Activated CD4-positive, alpha-beta T cell treated with anti-CD3 and anti-CD28 coated beads for 4 hours (primary cell): ENCODE results near the gene PRRT4.

Experiments
- DNase-seq, 2 donors: peaks; one replicate each; pipeline ENCODE4 v3.0.0-alpha.2; 2020

The PRRT4 gene

DNA sequence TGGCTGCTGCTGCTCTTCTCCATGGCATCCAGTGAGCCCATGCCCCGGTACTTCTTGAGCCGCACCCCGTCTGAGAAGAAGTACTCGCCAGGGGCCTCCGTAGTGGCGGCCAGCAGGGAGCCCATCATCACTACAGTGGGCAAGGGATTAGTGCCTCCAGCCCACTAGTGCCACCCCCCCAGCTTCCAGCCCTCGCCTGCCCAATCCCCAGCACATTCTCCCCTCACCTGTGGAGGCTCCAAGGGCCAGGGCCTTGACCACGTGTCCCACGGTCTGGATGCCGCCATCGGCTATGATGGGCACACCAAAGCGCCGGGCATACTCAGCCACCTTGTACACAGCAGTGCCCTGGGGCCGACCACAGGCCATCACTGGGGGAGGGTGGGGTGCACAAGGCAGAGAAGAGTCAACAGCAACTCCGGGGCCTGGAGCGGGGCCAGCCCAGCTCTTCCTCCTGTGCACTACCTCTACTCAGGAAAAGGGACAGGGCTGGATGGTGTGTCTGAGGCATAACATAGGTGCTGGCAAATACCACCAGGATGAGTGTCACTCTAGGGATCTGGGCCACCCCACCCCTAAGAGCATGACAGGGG lies 33.5 kb upstream of the PRRT4 start:
- DNase-seq = no peak

GRCh38 chr7:128393526-128394330 lies 32.2 kb upstream of the PRRT4 start:
- no peak for DNase-seq

- DNase-seq = no peak
Measured at GRCh38 chr7:128392446-128393327, 31.2 kb upstream of the PRRT4 start.

- no peak for DNase-seq
Measured at GRCh38 chr7:128391805-128392204, 30.3 kb upstream of the PRRT4 start.

DNA sequence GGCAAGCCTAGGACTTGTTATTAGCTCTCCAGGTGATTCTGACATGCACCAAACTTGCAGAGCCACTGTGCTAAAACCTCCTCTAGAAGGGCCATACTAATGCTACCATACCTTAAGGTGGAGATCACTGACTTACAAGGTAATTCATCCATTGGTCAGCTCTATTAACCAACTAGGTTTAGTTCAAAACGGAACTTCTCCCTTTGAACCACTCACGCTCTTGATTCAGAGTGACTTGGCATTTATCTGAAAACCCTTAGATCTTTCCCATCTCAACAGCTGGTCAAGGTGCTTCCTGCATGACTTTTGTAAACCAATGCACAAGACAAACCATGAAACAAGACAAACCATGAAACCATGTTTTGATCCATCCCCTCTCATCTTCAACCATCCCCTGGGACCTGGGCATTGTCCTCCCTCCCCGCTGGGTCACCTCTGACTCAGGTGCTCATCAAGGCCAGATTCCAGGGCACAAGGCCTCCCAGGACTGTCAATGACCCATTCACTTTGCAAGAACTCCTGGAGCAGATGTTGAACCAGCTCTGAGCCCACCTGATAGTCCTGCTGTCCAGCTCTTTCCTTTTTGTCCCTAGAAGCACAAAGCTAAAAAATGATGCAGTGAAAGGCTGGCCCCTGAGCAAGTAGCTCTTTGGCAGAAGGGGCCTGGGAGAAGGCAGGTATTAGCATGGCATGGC lies 29.5 kb upstream of the PRRT4 start:
- no peak for DNase-seq

DNA sequence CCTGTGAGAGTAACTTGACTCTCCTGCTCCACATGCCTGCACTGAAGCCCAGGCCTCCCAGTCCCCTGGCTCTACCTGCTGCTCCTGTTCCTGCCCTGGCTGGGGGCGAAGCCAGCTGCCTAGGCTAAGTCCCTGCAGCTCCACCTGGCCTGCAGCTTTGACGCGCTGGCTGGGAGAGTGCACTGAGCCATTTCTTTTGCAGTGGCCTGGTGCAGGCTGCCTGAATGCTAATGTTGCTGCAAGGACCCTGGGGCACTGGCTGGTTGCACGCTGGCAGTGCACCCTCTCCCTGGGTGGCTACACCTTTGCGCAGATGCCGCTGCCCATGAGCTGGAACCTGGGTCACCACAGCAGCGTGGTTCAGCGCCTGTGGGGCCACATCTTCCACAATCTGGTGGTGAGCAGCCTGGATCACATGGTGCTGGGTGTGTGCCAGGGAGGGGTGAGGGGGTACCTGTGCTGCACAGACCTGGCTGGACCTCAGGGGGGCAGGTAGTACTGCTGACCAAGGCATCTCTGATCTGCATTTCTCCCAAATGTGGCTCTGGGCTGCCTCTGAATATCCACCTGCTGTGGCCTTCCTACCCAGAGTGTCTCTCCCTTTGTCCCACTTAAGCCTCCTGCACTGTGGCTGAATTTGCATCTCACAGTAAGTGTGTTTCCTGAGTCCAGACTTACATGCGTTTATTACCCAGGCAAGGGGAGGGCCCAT lies 28.3 kb upstream of the PRRT4 start:
- DNase-seq = no peak

GRCh38 chr7:128389085-128389617 lies 27.7 kb upstream of the PRRT4 start:
- no peak for DNase-seq

DNA sequence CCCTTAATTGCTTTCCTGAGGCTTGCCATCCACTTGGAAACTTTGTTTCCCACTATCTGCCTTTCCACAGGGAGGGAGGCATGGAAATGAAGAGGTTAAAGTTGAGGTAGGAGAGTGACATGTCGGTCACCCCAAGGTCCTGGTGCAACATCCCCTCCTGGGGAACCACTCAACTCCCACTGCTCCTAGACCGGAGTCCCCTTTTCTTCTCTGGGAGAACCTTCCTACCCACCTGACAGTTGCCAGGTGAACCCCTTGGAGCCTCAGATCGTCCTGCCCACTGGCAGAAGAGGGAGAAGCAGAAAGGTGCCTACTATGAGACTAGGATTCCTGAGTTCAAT lies 26.6 kb upstream of the PRRT4 start:
- DNase-seq = no peak

- DNase-seq = peak; percentile 61 to 68
Measured at GRCh38 chr7:128387216-128388144, 26.0 kb upstream of the PRRT4 start.

- no peak for DNase-seq
Measured at GRCh38 chr7:128385988-128386925, 24.8 kb upstream of the PRRT4 start.

DNA sequence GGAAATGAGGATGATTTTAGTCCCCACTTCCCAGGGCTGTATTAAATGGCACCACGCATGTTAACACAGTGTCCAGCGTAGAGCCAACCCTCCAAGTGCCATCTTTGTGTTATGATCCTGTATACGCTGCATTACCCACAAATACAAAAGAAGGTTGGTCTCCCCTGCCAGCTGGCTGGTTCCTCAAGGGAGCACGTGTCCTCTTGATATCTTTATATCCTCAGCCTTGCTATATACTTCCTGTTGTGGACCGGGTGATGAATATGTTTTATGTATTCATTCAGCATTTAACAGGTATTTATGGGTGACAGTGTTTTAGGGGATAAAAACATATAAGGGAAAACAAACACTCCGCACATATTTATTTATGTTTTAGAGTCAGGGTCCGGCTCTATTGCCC lies 23.2 kb upstream of the PRRT4 start:
- no peak for DNase-seq

GRCh38 chr7:128383776-128384175 lies 22.3 kb upstream of the PRRT4 start:
- DNase-seq = no peak

DNA sequence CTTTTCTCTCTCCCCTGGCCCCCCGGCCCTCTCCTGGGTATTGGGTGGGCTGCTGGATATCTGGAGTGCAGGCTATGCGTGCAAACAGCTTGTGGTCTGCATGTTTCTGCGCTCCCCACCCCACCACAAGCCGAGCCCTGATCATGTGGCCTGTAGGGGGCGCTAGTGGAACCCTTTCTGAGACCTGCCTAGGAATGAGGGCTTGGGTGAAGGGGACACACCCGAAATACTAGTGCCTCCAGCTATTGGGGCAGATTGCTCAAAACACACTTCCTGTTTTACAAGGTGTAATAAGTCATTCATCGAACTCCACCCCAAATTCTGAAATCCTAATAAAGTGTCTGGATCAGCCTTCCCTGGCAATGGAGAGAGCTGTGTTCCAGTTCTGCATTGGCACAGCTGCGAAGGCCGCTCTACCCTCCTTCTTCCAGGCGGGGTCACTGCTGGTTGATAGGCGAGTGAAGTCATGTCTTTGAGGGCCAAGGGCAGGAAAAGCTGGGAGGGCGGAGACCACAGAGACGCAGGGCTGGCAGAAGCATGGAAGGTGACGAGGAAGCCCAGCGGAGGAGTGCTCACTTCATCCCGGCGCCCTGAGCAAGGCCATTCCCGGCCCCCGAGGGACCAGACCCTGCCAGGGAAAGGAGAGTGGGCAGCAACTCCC lies 19.8 kb upstream of the PRRT4 start:
- peak in 1 of 2 donors; percentile 32 for DNase-seq

GRCh38 chr7:128380483-128381106 lies 19.1 kb upstream of the PRRT4 start:
- DNase-seq = no peak

- DNase-seq = no peak
Measured at GRCh38 chr7:128379900-128380479, 18.5 kb upstream of the PRRT4 start.

DNA sequence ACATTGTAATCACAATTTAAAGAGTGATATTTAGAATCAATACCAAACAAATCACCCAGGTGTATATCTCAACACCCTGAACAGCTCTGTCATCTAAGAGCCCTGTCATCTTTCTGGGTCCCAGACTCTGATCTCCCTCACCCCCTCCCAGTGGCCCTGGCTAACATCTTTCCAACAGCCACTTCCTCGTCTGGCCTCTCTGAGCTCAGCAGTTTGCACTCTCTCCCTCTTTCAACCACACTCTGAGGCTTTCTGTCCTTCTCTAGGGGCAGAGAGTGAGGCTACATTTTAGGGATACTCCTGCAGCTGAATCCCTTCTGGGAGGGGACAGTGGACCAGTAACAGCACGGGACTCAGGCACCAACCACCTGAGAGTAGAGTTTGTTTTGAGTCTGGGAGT lies 17.1 kb upstream of the PRRT4 start:
- DNase-seq = no peak

DNA sequence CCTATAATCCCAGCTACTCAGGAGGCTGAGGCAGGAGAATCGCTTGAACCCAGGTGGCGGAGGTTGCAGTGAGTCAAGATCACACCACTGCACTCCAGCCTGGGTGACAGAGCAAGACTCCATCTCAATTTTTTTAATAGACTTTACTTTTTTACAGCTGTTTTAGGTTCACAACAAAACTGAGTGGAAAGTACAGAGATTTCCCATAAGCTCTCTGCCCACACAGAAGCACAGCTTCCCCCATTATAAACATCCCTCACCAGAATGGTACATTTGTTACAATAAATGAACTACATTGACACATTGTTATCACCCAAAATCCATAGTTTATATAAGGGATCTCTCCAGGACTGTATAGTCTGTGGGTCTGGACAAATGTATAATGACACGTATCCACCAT lies 14.6 kb upstream of the PRRT4 start:
- no peak for DNase-seq

DNA sequence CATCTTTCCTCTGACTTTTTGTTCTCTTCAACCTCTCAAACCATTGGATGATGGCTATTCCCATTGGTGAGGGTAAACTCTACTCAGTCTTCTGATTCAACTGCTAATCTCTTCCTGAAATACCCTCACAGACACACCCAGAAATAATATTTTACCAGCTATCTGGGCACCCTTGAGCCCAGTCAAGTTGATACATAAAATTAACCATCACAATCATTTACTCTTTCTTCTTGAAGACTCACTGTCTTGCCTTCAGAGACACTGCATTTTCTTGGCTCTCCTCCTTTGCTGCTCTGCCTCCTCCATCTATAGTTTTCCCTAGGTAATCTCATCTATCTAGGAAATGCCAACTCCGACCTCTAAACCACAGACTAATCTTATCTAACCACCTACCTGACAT lies 12.6 kb upstream of the PRRT4 start:
- no peak for DNase-seq
